H1 (cell line): Measurements from ENCODE around the gene SPPL3. TPM values are rescaled to one million over a fixed set of nuclear protein-coding genes. Genes with fewer than 3 reads are reported as not detected.

Experiments used
- CTCF ChIA-PET: fragments of 300-600 bp; sonication (Branson Sonifier 250); formaldehyde crosslinking; loops from one replicate; lab custom pipeline; 2021; ENCODE audit not compliant: partially characterized antibody; lab: Charles Lee
- POLR2A ChIA-PET: fragments of 300-600 bp; sonication (Branson Sonifier 250); formaldehyde crosslinking; loops from one replicate; lab custom pipeline; 2021; ENCODE audit warnings: inconsistent platforms; ENCODE audit not compliant: partially characterized antibody; lab: Charles Lee
- DNase-seq, 2 experiments: peaks; one replicate each; pipeline versions ENCODE4 v3.0.0 to v3.0.0-alpha.2; 2010 to 2022; ENCODE audit warnings: low spot score in 2 of 2, low read depth in 1 of 2, mixed read lengths in 1 of 2
- FAIRE-seq: peaks from 2 replicates; lab custom pipeline; 2011; peaks lifted over from hg19 to GRCh38; lab: Jason Lieb, UNC
- H2AFZ ChIP-seq: 2 replicates; pipeline ENCODE4 v1.8.1; 2012; ENCODE audit warnings: low read length, inconsistent platforms
- H2AK5ac ChIP-seq: 2 replicates; pipeline ENCODE4 v1.6.1; 2013; ENCODE audit warnings: low read depth, low read length
- H2BK120ac ChIP-seq: replicated peaks from 2 replicates; pipeline ENCODE3; 2013; ENCODE audit warnings: low read depth, low read length, inconsistent platforms
- H2BK12ac ChIP-seq: 2 replicates; pipeline ENCODE4 v1.6.1; 2013; ENCODE audit warnings: low read depth, low read length
- H2BK15ac ChIP-seq: 2 replicates; pipeline ENCODE4 v1.6.1; 2013; ENCODE audit warnings: low read length
- H2BK20ac ChIP-seq: 2 replicates; pipeline ENCODE4 v1.6.1; 2013; ENCODE audit warnings: low read length
- H2BK5ac ChIP-seq: 2 replicates; pipeline ENCODE4 v1.6.1; 2013; ENCODE audit warnings: low read depth, low read length
- H3K14ac ChIP-seq: 2 replicates; pipeline ENCODE4 v1.6.1; 2013; ENCODE audit warnings: inconsistent platforms; ENCODE audit not compliant: insufficient read length
- H3K18ac ChIP-seq: 2 replicates; pipeline ENCODE4 v1.6.1; 2013; ENCODE audit warnings: low read length; ENCODE audit errors: extremely low read depth
- H3K23ac ChIP-seq: 2 replicates; pipeline ENCODE4 v1.6.1; 2013; ENCODE audit warnings: inconsistent platforms; ENCODE audit not compliant: insufficient read length
- H3K23me2 ChIP-seq: 2 replicates; pipeline ENCODE4 v1.6.1; 2013; ENCODE audit warnings: low read depth, low read length
- H3K27ac ChIP-seq: 2 replicates; pipeline ENCODE4 v1.6.1; 2011; ENCODE audit warnings: low read depth, low read length, inconsistent platforms
- H3K27me3 ChIP-seq, 4 experiments: replicated peaks in 1 of 4; 1 replicate in 1 of 4; 2 replicates in 3 of 4; pipeline versions ENCODE4 v1.6.1 to v1.8.1; 2011 to 2013; ENCODE audit warnings: low read length in 3 of 4, mild to moderate bottlenecking in 3 of 4, inconsistent platforms in 2 of 4, mixed read lengths in 2 of 4, moderate library complexity in 1 of 4; ENCODE audit not compliant: control insufficient read depth in 3 of 4, insufficient read depth in 3 of 4; ENCODE audit errors: extremely low read depth in 1 of 4
- H3K36me3 ChIP-seq, 4 experiments: 2 replicates each; pipeline versions ENCODE4 v1.6.1 to v1.8.1; 2011 to 2013; ENCODE audit warnings: mild to moderate bottlenecking in 4 of 4, low read length in 3 of 4, moderate library complexity in 2 of 4, control low read depth in 1 of 4, inconsistent platforms in 1 of 4; ENCODE audit not compliant: insufficient read depth in 4 of 4, control insufficient read depth in 2 of 4
- H3K4ac ChIP-seq: replicated peaks from 2 replicates; pipeline ENCODE3; 2013; ENCODE audit warnings: low read length, low read depth, mixed read lengths, inconsistent platforms; ENCODE audit not compliant: insufficient read length
- H3K4me1 ChIP-seq, 4 experiments: replicated peaks in 1 of 4; 1 replicate in 1 of 4; 2 replicates in 3 of 4; pipeline versions ENCODE4 v1.6.1 to v1.8.1; 2011 to 2013; ENCODE audit warnings: low read length in 3 of 4, inconsistent platforms in 2 of 4, mixed read lengths in 1 of 4; ENCODE audit not compliant: insufficient read depth in 4 of 4, control insufficient read depth in 3 of 4
- H3K4me2 ChIP-seq, 2 experiments: 2 replicates each; pipeline versions ENCODE4 v1.6.1 to v1.8.1; 2011 to 2013; ENCODE audit warnings: low read depth in 2 of 2, low read length in 2 of 2, control low read depth in 1 of 2, inconsistent platforms in 1 of 2, mild to moderate bottlenecking in 1 of 2; ENCODE audit not compliant: insufficient read depth in 1 of 2
- H3K4me3 ChIP-seq, 4 experiments: fragments of 200-600, 300-600 bp in 1 of 4; sonication (generic), shearing (Covaris generic), sonication (Bioruptor Twin) in 1 of 4; 2 replicates each; pipeline versions ENCODE4 v1.5.1 to v1.8.1; 2011 to 2016; ENCODE audit warnings: low read length in 4 of 4, low read depth in 3 of 4, control low read depth in 2 of 4, inconsistent platforms in 2 of 4, mild to moderate bottlenecking in 2 of 4, mixed read lengths in 1 of 4, moderate library complexity in 1 of 4; ENCODE audit not compliant: insufficient read depth in 2 of 4; ENCODE audit errors: extremely low read depth in 1 of 4
- H3K56ac ChIP-seq: replicated peaks from 2 replicates; pipeline ENCODE3; 2013; ENCODE audit warnings: low read depth, mild to moderate bottlenecking, mixed read lengths, low read length, inconsistent platforms; ENCODE audit not compliant: insufficient read length
- H3K79me1 ChIP-seq: 2 replicates; pipeline ENCODE4 v1.6.1; 2013; ENCODE audit warnings: low read depth, low read length, control low read depth
- H3K79me2 ChIP-seq, 2 experiments: 2 replicates each; pipeline versions ENCODE4 v1.6.1 to v1.8.1; 2012 to 2013; ENCODE audit warnings: low read length in 2 of 2, mild to moderate bottlenecking in 2 of 2, inconsistent platforms in 1 of 2; ENCODE audit not compliant: insufficient read depth in 2 of 2, control insufficient read depth in 1 of 2
- H3K9ac ChIP-seq, 4 experiments: replicated peaks in 1 of 4; 1 replicate in 1 of 4; 2 replicates in 3 of 4; pipeline versions ENCODE4 v1.6.1 to v1.8.1; 2011 to 2013; ENCODE audit warnings: low read depth in 3 of 4, low read length in 3 of 4, control low read depth in 2 of 4, mild to moderate bottlenecking in 2 of 4, moderate library complexity in 2 of 4, inconsistent platforms in 1 of 4; ENCODE audit errors: extremely low read depth in 1 of 4
- H3K9me3 ChIP-seq, 2 experiments: 2 replicates each; pipeline versions ENCODE4 v1.6.1 to v1.8.1; 2012 to 2013; ENCODE audit warnings: mild to moderate bottlenecking in 2 of 2, moderate library complexity in 2 of 2, control low read depth in 1 of 2, inconsistent platforms in 1 of 2, low read depth in 1 of 2, low read length in 1 of 2, mixed read lengths in 1 of 2; ENCODE audit not compliant: insufficient read depth in 2 of 2
- H4K20me1 ChIP-seq, 2 experiments: replicated peaks in 1 of 2; 2 replicates each; pipeline versions ENCODE3 to v1.8.1; 2011 to 2013; ENCODE audit warnings: inconsistent platforms in 2 of 2, low read length in 2 of 2, mild to moderate bottlenecking in 1 of 2; ENCODE audit not compliant: insufficient read depth in 2 of 2, control insufficient read depth in 1 of 2
- H4K5ac ChIP-seq: 2 replicates; pipeline ENCODE4 v1.6.1; 2013; ENCODE audit warnings: low read length, low read depth, mixed read lengths, inconsistent platforms; ENCODE audit not compliant: insufficient read length
- H4K8ac ChIP-seq: 2 replicates; pipeline ENCODE4 v1.8.0; 2013; ENCODE audit warnings: mild to moderate bottlenecking, moderate library complexity, low read length, inconsistent platforms; ENCODE audit not compliant: insufficient read depth; ENCODE audit errors: extremely low read depth
- H4K91ac ChIP-seq: replicated peaks from 2 replicates; pipeline ENCODE3; 2013; ENCODE audit warnings: low read length, mixed read lengths, inconsistent platforms; ENCODE audit not compliant: insufficient read length
- E2F6 ChIP-seq: IDR thresholded peaks from 2 replicates; pipeline ENCODE4 v1.6.1; 2012; ENCODE audit warnings: inconsistent platforms
- JUN ChIP-seq: IDR thresholded peaks from 2 replicates; pipeline ENCODE4 v1.6.1; 2011; ENCODE audit warnings: low read depth, mild to moderate bottlenecking, improper control_type of control experiment, low read length
- MAFK ChIP-seq: IDR thresholded peaks from 2 replicates; pipeline ENCODE4 v1.6.1; 2012; ENCODE audit warnings: low read depth, mild to moderate bottlenecking, improper control_type of control experiment, low read length
- POLR2A ChIP-seq, 2 experiments: IDR thresholded peaks; 1 replicate in 1 of 2; 2 replicates in 1 of 2; pipeline ENCODE4 v1.6.1; 2011; ENCODE audit warnings: low read depth in 2 of 2, low read length in 2 of 2, mild to moderate bottlenecking in 2 of 2; ENCODE audit errors: control extremely low read depth in 1 of 2
- RBBP5 ChIP-seq: IDR thresholded peaks from 2 replicates; pipeline ENCODE4 v1.7.1; 2012; ENCODE audit warnings: low read depth, mild to moderate bottlenecking, inconsistent platforms, low read length, moderate library complexity, borderline replicate concordance
- SIN3A ChIP-seq, 2 experiments: IDR thresholded peaks in 1 of 2; conservative IDR thresholded peaks in 1 of 2; 2 replicates each; pipeline ENCODE4 v1.6.1; 2011 to 2012; ENCODE audit warnings: low read length in 2 of 2, improper control_type of control experiment in 1 of 2, low read depth in 1 of 2, mild to moderate bottlenecking in 1 of 2
- TCF12 ChIP-seq: IDR thresholded peaks from 2 replicates; pipeline ENCODE4 v1.6.1; 2011; ENCODE audit warnings: low read depth, mild to moderate bottlenecking, low read length
- WGBS, 2 experiments: shearing (Covaris generic) in 1 of 2; methylation state at CpG; one replicate each; pipeline versions ENCODE4 v1.1.6 to v1.1.7; 2013 to 2015; ENCODE audit warnings: low lambda C conversion rate in 2 of 2, mixed read lengths in 2 of 2, inconsistent platforms in 1 of 2, low coverage in 1 of 2, missing lambda C conversion rate in 1 of 2; ENCODE audit not compliant: insufficient replicate concordance in 2 of 2, insufficient coverage in 1 of 2, insufficient read length in 1 of 2; ENCODE audit errors: extremely low coverage in 1 of 2, missing lambda C conversion rate in 1 of 2; 5-methylcytosine and 5-hydroxymethylcytosine counted together
- polyA plus RNA-seq, 7 experiments: library from polyadenylated mRNA; depleted of rRNA in 3 of 7; stranded (reverse) in 5 of 7; unstranded in 2 of 7; fragments of >200 nt in 5 of 7; fragments of 200-250 nt in 2 of 7; gene quantifications; 1 replicate in 5 of 7; 2 replicates in 1 of 7; 4 replicates in 1 of 7; pipeline versions ENCODE4 v1.2.1 to v1.2.3, GENCODE V29; 2011 to 2013; ENCODE audit warnings: missing spikeins in 2 of 7, mixed read lengths in 2 of 7
- total RNA-seq: library from RNA; stranded (reverse); fragmentation: NEBNext Ultra II Directional; extraction: Animal tissue kit (Norgen Biotek cat#: 25700); gene quantifications from 2 replicates; pipeline ENCODE4 v1.2.1, GENCODE V29; 2021

SPPL3 gene
- total and polyA plus RNA-seq, 2 of the 8 experiments (the other 6 are each of a cell fraction or from before 2014, with no cell fraction given): 27.3 to 48.4 TPM

- Histone ChIP-seq H3K14ac (no peak overlapping the region), H3K9ac (no peak overlapping the region), H3K4me1 (no peaks in the 10 kb centered on the region), H2BK120ac (no peak overlapping the region), H3K4me3 (no peak overlapping the region), H3K4ac (no peak overlapping the region), H3K18ac (no peak overlapping the region), H2AK5ac (no peak overlapping the region), H3K27me3 (no peaks in the 10 kb centered on the region), H4K5ac (no peak overlapping the region), H4K20me1 (no peaks in the 10 kb centered on the region), H3K36me3 (no peaks in the 10 kb centered on the region), H4K91ac (no peak overlapping the region), H3K23ac (no peak overlapping the region), H2BK12ac (no peak overlapping the region), H4K8ac (no peak overlapping the region), H3K4me2 (no peak overlapping the region), H3K56ac (no peak overlapping the region), H2BK15ac (no peak overlapping the region), H2BK20ac (no peak overlapping the region), H3K79me1 (no peaks in the 10 kb centered on the region), H3K79me2 (no peaks in the 10 kb centered on the region), H3K23me2 (no peaks in the 10 kb centered on the region), H3K27ac (no peak overlapping the region), H2BK5ac (no peak overlapping the region), H2AFZ (no peak overlapping the region), H3K9me3 (no peaks in the 10 kb centered on the region)
- ChIA-PET CTCF (interaction anchor here (1.0 to 2.7 kb wide), 2 partner anchors 51 to 53 kb away, joined by 3 to 7 read pairs; no protein-coding TSS in a partner anchor), POLR2A (interaction anchor here (1.1 to 1.6 kb wide), 2 partner anchors 9 to 24 kb away, joined by 3 read pairs; no protein-coding TSS in a partner anchor)
- DNase-seq: no peak
- no peak for FAIRE-seq
- 77% methylated on average over 5 of the region's 5 CpGs; no CpG with 5 or more reads in 1 of the 2 experiments for WGBS, 2 experiments
- no peak for TF ChIP-seq MAFK
- TF ChIP-seq RBBP5: no peak
- TF ChIP-seq JUN: no peak
- TF ChIP-seq SIN3A (conservative IDR thresholded peaks at IDR 0.05 in 1 of 2, IDR thresholded peaks at IDR 0.05 in 1 of 2; ENCODE audit: low read depth in 1 of 2, low read length in 2 of 2): no peak
- TF ChIP-seq TCF12: no peak
- TF ChIP-seq E2F6: no peak
- no peak for TF ChIP-seq POLR2A (IDR thresholded peaks at IDR 0.05; ENCODE audit: control extremely low read depth in 1 of 2, low read depth in 2 of 2, low read length in 2 of 2)
These were observed 5.6 kb upstream of the SPPL3 start for GRCh38 chr12:120909633-120910298.
